ENCODE data around the gene ECE1. TPM values are rescaled to one million over a fixed set of nuclear protein-coding genes. Genes with fewer than 3 reads are reported as not detected.

ECE1 gene
- total and polyA plus RNA-seq, 2 of the 13 experiments (the other 11 are each of a cell fraction or from before 2014, with no cell fraction given) = 13.5 to 21.2 TPM

DNA sequence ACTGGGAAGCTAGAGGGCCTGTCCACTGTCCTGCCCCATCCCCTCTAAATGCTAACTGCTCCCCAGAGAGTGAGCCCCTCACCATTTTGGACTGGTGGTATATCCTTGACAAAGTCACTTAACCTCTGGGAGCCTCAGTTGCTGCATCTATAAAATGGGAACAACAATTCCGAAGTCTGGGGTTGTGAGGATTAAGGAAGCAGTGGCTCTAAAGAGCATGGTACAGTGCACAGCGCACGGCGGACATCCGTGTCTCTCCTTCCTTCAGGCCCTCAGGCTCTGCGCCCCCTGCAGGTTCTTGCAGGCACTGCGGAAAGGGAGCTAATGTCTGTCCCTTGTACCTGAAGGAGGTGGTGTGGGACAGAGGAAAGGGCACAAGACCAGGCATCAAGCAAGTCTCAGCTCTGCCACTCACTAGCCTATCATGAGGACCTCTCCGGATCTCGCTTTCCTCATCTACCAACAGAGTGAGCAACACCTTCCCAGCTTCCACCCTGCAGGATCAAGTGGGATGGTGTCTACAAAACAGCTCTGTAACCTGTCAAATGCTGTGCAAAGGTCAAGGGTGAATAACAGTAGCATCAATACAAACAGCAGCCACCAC lies 20.1 kb downstream of the ECE1 start (continued):
- no peak for TF ChIP-seq HOMEZ (CRISPR knock-in tag; IDR thresholded peaks at IDR 0.05; ENCODE audit: low read depth)
- no peak for TF ChIP-seq KLF9 (CRISPR knock-in tag; IDR thresholded peaks at IDR 0.05; ENCODE audit: low read depth)
- TF ChIP-seq EED (CRISPR knock-in tag; IDR thresholded peaks at IDR 0.05) = no peak
- TF ChIP-seq, protein P1, sequence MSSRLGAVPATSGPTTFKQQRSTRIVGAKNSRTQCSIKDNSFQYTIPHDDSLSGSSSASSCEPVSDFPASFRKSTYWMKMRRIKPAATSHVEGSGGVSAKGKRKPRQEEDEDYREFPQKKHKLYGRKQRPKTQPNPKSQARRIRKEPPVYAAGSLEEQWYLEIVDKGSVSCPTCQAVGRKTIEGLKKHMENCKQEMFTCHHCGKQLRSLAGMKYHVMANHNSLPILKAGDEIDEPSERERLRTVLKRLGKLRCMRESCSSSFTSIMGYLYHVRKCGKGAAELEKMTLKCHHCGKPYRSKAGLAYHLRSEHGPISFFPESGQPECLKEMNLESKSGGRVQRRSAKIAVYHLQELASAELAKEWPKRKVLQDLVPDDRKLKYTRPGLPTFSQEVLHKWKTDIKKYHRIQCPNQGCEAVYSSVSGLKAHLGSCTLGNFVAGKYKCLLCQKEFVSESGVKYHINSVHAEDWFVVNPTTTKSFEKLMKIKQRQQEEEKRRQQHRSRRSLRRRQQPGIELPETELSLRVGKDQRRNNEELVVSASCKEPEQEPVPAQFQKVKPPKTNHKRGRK (CRISPR knock-in tag; IDR thresholded peaks at IDR 0.05) = no peak
- TF ChIP-seq, protein P2, sequence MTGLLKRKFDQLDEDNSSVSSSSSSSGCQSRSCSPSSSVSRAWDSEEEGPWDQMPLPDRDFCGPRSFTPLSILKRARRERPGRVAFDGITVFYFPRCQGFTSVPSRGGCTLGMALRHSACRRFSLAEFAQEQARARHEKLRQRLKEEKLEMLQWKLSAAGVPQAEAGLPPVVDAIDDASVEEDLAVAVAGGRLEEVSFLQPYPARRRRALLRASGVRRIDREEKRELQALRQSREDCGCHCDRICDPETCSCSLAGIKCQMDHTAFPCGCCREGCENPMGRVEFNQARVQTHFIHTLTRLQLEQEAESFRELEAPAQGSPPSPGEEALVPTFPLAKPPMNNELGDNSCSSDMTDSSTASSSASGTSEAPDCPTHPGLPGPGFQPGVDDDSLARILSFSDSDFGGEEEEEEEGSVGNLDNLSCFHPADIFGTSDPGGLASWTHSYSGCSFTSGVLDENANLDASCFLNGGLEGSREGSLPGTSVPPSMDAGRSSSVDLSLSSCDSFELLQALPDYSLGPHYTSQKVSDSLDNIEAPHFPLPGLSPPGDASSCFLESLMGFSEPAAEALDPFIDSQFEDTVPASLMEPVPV (CRISPR knock-in tag; IDR thresholded peaks at IDR 0.05) = 0 out of 2 replicates have a peak, but pooled peaks have one; percentile 2
- TF ChIP-seq ARNTL (CRISPR knock-in tag; IDR thresholded peaks at IDR 0.05) = no peak
- no peak for TF ChIP-seq RBAK (CRISPR knock-in tag; IDR thresholded peaks at IDR 0.05)
- no peak for TF ChIP-seq LCORL (IDR thresholded peaks at IDR 0.05)
- peak; percentile 10; the same call in 1 of the 2 replicates for TF ChIP-seq LCORL (CRISPR knock-in tag; IDR thresholded peaks at IDR 0.05)
- 0 out of 2 replicates have a peak, but pooled peaks have one; percentile 12 for TF ChIP-seq RFXANK (CRISPR knock-in tag; IDR thresholded peaks at IDR 0.05)
- TF ChIP-seq PPARG (CRISPR knock-in tag; conservative IDR thresholded peaks at IDR 0.05) = 0 out of 2 replicates have a peak, but pooled peaks have one; percentile 14
- TF ChIP-seq SETDB1 (CRISPR knock-in tag; IDR thresholded peaks at IDR 0.05; ENCODE audit: borderline replicate concordance) = no peak
- no peak for TF ChIP-seq HOXA5 (CRISPR knock-in tag; IDR thresholded peaks at IDR 0.05)
- TF ChIP-seq DPF2 (CRISPR knock-in tag; IDR thresholded peaks at IDR 0.05; ENCODE audit: borderline replicate concordance, low read depth) = no peak
- TF ChIP-seq ZNF562 (CRISPR knock-in tag; IDR thresholded peaks at IDR 0.05; ENCODE audit: borderline replicate concordance) = no peak
- peak; percentile 10; the same call in 1 of the 2 replicates for TF ChIP-seq CEBPG (CRISPR knock-in tag; IDR thresholded peaks at IDR 0.05)
- no peak for TF ChIP-seq NFATC3 (CRISPR knock-in tag; IDR thresholded peaks at IDR 0.05)
- TF ChIP-seq MAFG (CRISPR knock-in tag; IDR thresholded peaks at IDR 0.05) = no peak
- TF ChIP-seq MAZ (IDR thresholded peaks at IDR 0.05; ENCODE audit: borderline replicate concordance, low read depth, low read length) = no peak
- 0 out of 2 replicates have a peak, but pooled peaks have one; percentile 42 for TF ChIP-seq MAZ (CRISPR knock-in tag; IDR thresholded peaks at IDR 0.05; ENCODE audit: low read depth)
- TF ChIP-seq ZNF550 (CRISPR knock-in tag; IDR thresholded peaks at IDR 0.05; ENCODE audit: borderline replicate concordance) = 0 out of 2 replicates have a peak, but pooled peaks have one; percentile 60
- no peak for TF ChIP-seq ZFP41 (CRISPR knock-in tag; IDR thresholded peaks at IDR 0.05; ENCODE audit: borderline replicate concordance)
- TF ChIP-seq ZNF362 (CRISPR knock-in tag; IDR thresholded peaks at IDR 0.05; ENCODE audit: borderline replicate concordance) = no peak
- no peak for TF ChIP-seq NFKBIZ (CRISPR knock-in tag; IDR thresholded peaks at IDR 0.05)
- 0 out of 2 replicates have a peak, but pooled peaks have one; percentile 15 for TF ChIP-seq ZGPAT (CRISPR knock-in tag; IDR thresholded peaks at IDR 0.05)

Measured in HepG2 (cell line).